Mesenchymal stem cell (in vitro differentiated cells and primary cell): ENCODE data around the gene TNS4.

Source experiments
- DNase-seq: peaks from one replicate; pipeline ENCODE4 v3.0.0-alpha.2; 2013
- H2AFZ ChIP-seq: one replicate; pipeline ENCODE4 v1.6.1; 2013; ENCODE audit warnings: low read depth, mild to moderate bottlenecking, control low read depth, inconsistent platforms, low read length, moderate library complexity
- H2AK5ac ChIP-seq: 2 replicates; pipeline ENCODE4 v1.6.1; 2013; ENCODE audit warnings: low read length, moderate library complexity, mild to moderate bottlenecking, inconsistent platforms; ENCODE audit not compliant: severe bottlenecking
- H2BK120ac ChIP-seq: one replicate; pipeline ENCODE4 v1.6.1; 2013; ENCODE audit warnings: low read depth, mild to moderate bottlenecking, inconsistent platforms, low read length, moderate library complexity
- H2BK12ac ChIP-seq, 2 experiments: one replicate each; pipeline ENCODE4 v1.6.1; 2013; ENCODE audit warnings: inconsistent platforms in 2 of 2, low read length in 2 of 2, mild to moderate bottlenecking in 2 of 2, moderate library complexity in 2 of 2, control low read depth in 1 of 2
- H2BK15ac ChIP-seq: one replicate; pipeline ENCODE4 v1.6.1; 2013; ENCODE audit warnings: mild to moderate bottlenecking, low read depth, inconsistent platforms; ENCODE audit not compliant: poor library complexity, severe bottlenecking
- H2BK5ac ChIP-seq: 2 replicates; pipeline ENCODE4 v1.6.1; 2013; ENCODE audit warnings: low read depth, mild to moderate bottlenecking, low read length, control low read depth, inconsistent platforms; ENCODE audit not compliant: poor library complexity, severe bottlenecking
- H3K14ac ChIP-seq, 2 experiments: one replicate each; pipeline ENCODE4 v1.6.1; 2013; ENCODE audit warnings: inconsistent platforms in 2 of 2, low read length in 2 of 2, control low read depth in 1 of 2, mild to moderate bottlenecking in 1 of 2, moderate library complexity in 1 of 2
- H3K18ac ChIP-seq, 2 experiments: one replicate each; pipeline ENCODE4 v1.6.1; 2013; ENCODE audit warnings: inconsistent platforms in 2 of 2, low read length in 2 of 2, control low read depth in 1 of 2, low read depth in 1 of 2, mild to moderate bottlenecking in 1 of 2
- H3K23ac ChIP-seq, 2 experiments: one replicate each; pipeline ENCODE4 v1.6.1; 2013; ENCODE audit warnings: inconsistent platforms in 2 of 2, low read length in 2 of 2, mild to moderate bottlenecking in 2 of 2, moderate library complexity in 2 of 2, control low read depth in 1 of 2
- H3K27ac ChIP-seq: 2 replicates; pipeline ENCODE4 v1.5.1; 2013; ENCODE audit warnings: mild to moderate bottlenecking, moderate library complexity, low read length, control low read depth, inconsistent platforms; ENCODE audit not compliant: poor library complexity, severe bottlenecking
- H3K27me3 ChIP-seq, 2 experiments: 2 replicates each; pipeline versions ENCODE4 v1.6.1 to v1.7.0; 2013; ENCODE audit warnings: low read length in 2 of 2, mild to moderate bottlenecking in 2 of 2, moderate library complexity in 2 of 2, control low read depth in 1 of 2, inconsistent platforms in 1 of 2; ENCODE audit not compliant: control insufficient read depth in 1 of 2, insufficient read depth in 1 of 2
- H3K36me3 ChIP-seq, 2 experiments: 2 replicates each; pipeline versions ENCODE4 v1.6.1 to v1.7.0; 2013; ENCODE audit warnings: low read length in 2 of 2, control low read depth in 1 of 2, inconsistent platforms in 1 of 2, low read depth in 1 of 2, mild to moderate bottlenecking in 1 of 2; ENCODE audit not compliant: insufficient read depth in 2 of 2, control insufficient read depth in 1 of 2
- H3K4ac ChIP-seq, 2 experiments: one replicate each; pipeline ENCODE4 v1.6.1; 2013; ENCODE audit warnings: inconsistent platforms in 2 of 2, low read length in 2 of 2, mild to moderate bottlenecking in 2 of 2, moderate library complexity in 2 of 2, control low read depth in 1 of 2, low read depth in 1 of 2
- H3K4me1 ChIP-seq: 2 replicates; pipeline ENCODE4 v1.6.1; 2013; ENCODE audit warnings: low read depth, low read length, control low read depth; ENCODE audit not compliant: control insufficient read depth, insufficient read depth
- H3K4me2 ChIP-seq: 2 replicates; pipeline ENCODE4 v1.6.1; 2013; ENCODE audit warnings: low read length, mild to moderate bottlenecking, inconsistent platforms; ENCODE audit not compliant: poor library complexity, severe bottlenecking
- H3K4me3 ChIP-seq, 2 experiments: 2 replicates each; pipeline versions ENCODE4 v1.5.1 to v1.7.0; 2013; ENCODE audit warnings: low read length in 2 of 2, mild to moderate bottlenecking in 2 of 2, control low read depth in 1 of 2, low read depth in 1 of 2; ENCODE audit not compliant: insufficient read depth in 1 of 2
- H3K79me1 ChIP-seq: replicated peaks from 2 replicates; pipeline ENCODE4 v1.6.1; 2013; ENCODE audit warnings: mild to moderate bottlenecking, control low read depth, low read length, inconsistent platforms; ENCODE audit not compliant: poor library complexity, severe bottlenecking
- H3K9ac ChIP-seq: 2 replicates; pipeline ENCODE4 v1.7.0; 2013; ENCODE audit warnings: mild to moderate bottlenecking, low read length, moderate library complexity
- H3K9me3 ChIP-seq: 2 replicates; pipeline ENCODE4 v1.7.0; 2013; ENCODE audit warnings: mild to moderate bottlenecking, low read length; ENCODE audit not compliant: control insufficient read depth
- H4K8ac ChIP-seq: one replicate; pipeline ENCODE4 v1.6.1; 2013; ENCODE audit warnings: inconsistent platforms, mild to moderate bottlenecking, low read length, moderate library complexity
- H4K91ac ChIP-seq: one replicate; pipeline ENCODE4 v1.6.1; 2013; ENCODE audit warnings: mild to moderate bottlenecking, low read length, inconsistent platforms
- WGBS: methylation state at CpG from one replicate; pipeline ENCODE4 v1.1.7; 2013; ENCODE audit warnings: mixed read lengths; 5-methylcytosine and 5-hydroxymethylcytosine counted together

TNS4 gene

GRCh38 chr17:40451420-40451819 lies 50.0 kb downstream of the TNS4 start:
- Histone ChIP-seq H3K36me3 (peaks cover 37 to 74% of the 10 kb centered on the region in 2 experiments), H3K9me3 (no peaks in the 10 kb centered on the region), H3K4me1 (peaks cover 57% of the 10 kb centered on the region), H3K14ac (no peak overlapping the region), H3K27ac (no peak overlapping the region), H4K91ac (no peak overlapping the region), H3K4me2 (peak overlapping the region; percentile 3), H2BK15ac (no peak overlapping the region), H3K18ac (no peak overlapping the region), H2BK5ac (no peak overlapping the region), H3K23ac (no peak overlapping the region), H2BK120ac (no peak overlapping the region), H2AFZ (no peak overlapping the region), H4K8ac (no peak overlapping the region), H3K4ac (no peak overlapping the region), H3K27me3 (no peaks in the 10 kb centered on the region), H3K9ac (peak overlapping the region; percentile 87), H2AK5ac (no peak overlapping the region), H3K4me3 (peak overlapping the region in 1 of 2 experiments; percentile 60), H2BK12ac (no peak overlapping the region), H3K79me1 (peaks cover 1% of the 10 kb centered on the region)
- 39% methylated on average over 6 of the region's 6 CpGs for WGBS
- DNase-seq = peak; percentile 72

- 93% methylated on average over 3 of the region's 3 CpGs for WGBS
- H3K4me2 ChIP-seq = no peak overlapping the region
- peaks cover 30 to 69% of the 10 kb centered on the region in 2 experiments for H3K36me3 ChIP-seq
- no peaks in the 10 kb centered on the region for H3K27me3 ChIP-seq
- no peak overlapping the region for H2AK5ac ChIP-seq
- H2BK5ac ChIP-seq = no peak overlapping the region
- H3K9me3 ChIP-seq = no peaks in the 10 kb centered on the region
- no peak overlapping the region for H3K14ac ChIP-seq
- H3K4me3 ChIP-seq = peak overlapping the region in 1 of 2 experiments; percentile 30
- H4K91ac ChIP-seq = no peak overlapping the region
- no peak overlapping the region for H3K23ac ChIP-seq
- H3K18ac ChIP-seq = peak overlapping the region in 1 of 2 experiments; percentile 30
- no peak for DNase-seq
- H3K4ac ChIP-seq = no peak overlapping the region
- H3K79me1 ChIP-seq = peaks cover 1% of the 10 kb centered on the region
- H2AFZ ChIP-seq = no peak overlapping the region
- H2BK120ac ChIP-seq = no peak overlapping the region
- no peak overlapping the region for H4K8ac ChIP-seq
- H3K4me1 ChIP-seq = peaks cover 60% of the 10 kb centered on the region
- H2BK12ac ChIP-seq = no peak overlapping the region
- H2BK15ac ChIP-seq = no peak overlapping the region
- H3K9ac ChIP-seq = peak overlapping the region; percentile 87
- H3K27ac ChIP-seq = peak overlapping the region; percentile 37
Observed at GRCh38 chr17:40450175-40450574, 51.2 kb downstream of the TNS4 start.

GRCh38 chr17:40448639-40449261 lies 52.7 kb downstream of the TNS4 start:
- Histone ChIP-seq H3K79me1 (peaks cover 1% of the 10 kb centered on the region), H3K4ac (no peak overlapping the region), H3K9me3 (no peaks in the 10 kb centered on the region), H3K18ac (peak overlapping the region in 1 of 2 experiments; percentile 28), H2AK5ac (peak overlapping the region; percentile 80), H2BK5ac (no peak overlapping the region), H3K4me1 (peaks cover 58% of the 10 kb centered on the region), H3K27ac (peak overlapping the region; percentile 48), H3K4me3 (peak overlapping the region in 1 of 2 experiments; percentile 98), H2BK15ac (no peak overlapping the region), H2BK12ac (no peak overlapping the region), H3K9ac (peak overlapping the region; percentile 95), H2BK120ac (no peak overlapping the region), H4K8ac (no peak overlapping the region), H3K23ac (no peak overlapping the region), H3K27me3 (no peaks in the 10 kb centered on the region), H3K4me2 (peak overlapping the region; percentile 23), H3K14ac (no peak overlapping the region), H3K36me3 (peaks cover 18 to 55% of the 10 kb centered on the region in 2 experiments), H4K91ac (no peak overlapping the region), H2AFZ (no peak overlapping the region)
- no peak for DNase-seq
- 82% methylated on average over 6 of the region's 7 CpGs for WGBS

- no peak overlapping the region for H3K23ac ChIP-seq
- no peak overlapping the region for H3K4me2 ChIP-seq
- H3K18ac ChIP-seq = no peak overlapping the region
- no peak overlapping the region for H3K4ac ChIP-seq
- no peak overlapping the region for H2BK12ac ChIP-seq
- peak overlapping the region in 1 of 2 experiments; percentile 98 for H3K4me3 ChIP-seq
- H3K27ac ChIP-seq = peak overlapping the region; percentile 48
- no peak overlapping the region for H4K8ac ChIP-seq
- peaks cover 13 to 50% of the 10 kb centered on the region in 2 experiments for H3K36me3 ChIP-seq
- H2AFZ ChIP-seq = no peak overlapping the region
- peak overlapping the region; percentile 95 for H3K9ac ChIP-seq
- H2BK120ac ChIP-seq = no peak overlapping the region
- H2BK5ac ChIP-seq = no peak overlapping the region
- H3K9me3 ChIP-seq = no peaks in the 10 kb centered on the region
- WGBS = 92% methylated on average over 8 of the region's 8 CpGs
- H3K79me1 ChIP-seq = peaks cover 1% of the 10 kb centered on the region
- DNase-seq = no peak
- H3K14ac ChIP-seq = no peak overlapping the region
- H4K91ac ChIP-seq = no peak overlapping the region
- H3K4me1 ChIP-seq = peaks cover 57% of the 10 kb centered on the region
- no peaks in the 10 kb centered on the region for H3K27me3 ChIP-seq
- H2BK15ac ChIP-seq = no peak overlapping the region
- H2AK5ac ChIP-seq = no peak overlapping the region
Observed at GRCh38 chr17:40448213-40448638, 53.2 kb downstream of the TNS4 start.
